Astrocyte (in vitro differentiated cells and primary cell): ENCODE measurements around the gene QRICH1.

Experiments used
- EZH2 ChIP-seq: IDR thresholded peaks from 2 replicates; pipeline ENCODE4 v1.6.1; 2012; ENCODE audit warnings: mild to moderate bottlenecking, low read length, inconsistent platforms; ENCODE audit not compliant: insufficient read depth
- TF ChIP-seq, protein P1 (sequence below): IDR thresholded peaks from 2 replicates; pipeline ENCODE4 v1.5.1; 2011; ENCODE audit warnings: low read depth, mild to moderate bottlenecking, inconsistent platforms, low read length, moderate library complexity; ENCODE audit not compliant: insufficient read depth

DNA sequence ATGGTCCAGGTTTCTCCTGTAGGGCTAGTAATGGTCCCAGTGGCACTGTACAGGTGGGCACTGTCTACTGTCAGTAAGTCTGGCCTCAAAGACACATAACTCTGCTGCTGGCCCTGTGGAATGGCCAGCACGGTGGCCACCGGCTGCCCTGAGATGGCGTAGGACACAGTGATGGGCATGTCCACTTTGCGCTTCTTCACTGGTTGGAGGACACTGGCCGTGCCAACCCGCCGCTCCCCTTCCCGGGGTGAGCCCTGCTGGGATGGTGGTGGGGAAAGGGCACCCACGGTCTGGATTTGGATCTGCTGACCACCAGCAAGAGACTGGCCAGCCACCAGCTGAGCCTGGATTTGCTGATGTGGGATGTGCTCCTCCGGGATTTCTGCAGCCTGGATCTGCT is 36.6 kb downstream of the QRICH1 start:
- TF ChIP-seq, protein P1, sequence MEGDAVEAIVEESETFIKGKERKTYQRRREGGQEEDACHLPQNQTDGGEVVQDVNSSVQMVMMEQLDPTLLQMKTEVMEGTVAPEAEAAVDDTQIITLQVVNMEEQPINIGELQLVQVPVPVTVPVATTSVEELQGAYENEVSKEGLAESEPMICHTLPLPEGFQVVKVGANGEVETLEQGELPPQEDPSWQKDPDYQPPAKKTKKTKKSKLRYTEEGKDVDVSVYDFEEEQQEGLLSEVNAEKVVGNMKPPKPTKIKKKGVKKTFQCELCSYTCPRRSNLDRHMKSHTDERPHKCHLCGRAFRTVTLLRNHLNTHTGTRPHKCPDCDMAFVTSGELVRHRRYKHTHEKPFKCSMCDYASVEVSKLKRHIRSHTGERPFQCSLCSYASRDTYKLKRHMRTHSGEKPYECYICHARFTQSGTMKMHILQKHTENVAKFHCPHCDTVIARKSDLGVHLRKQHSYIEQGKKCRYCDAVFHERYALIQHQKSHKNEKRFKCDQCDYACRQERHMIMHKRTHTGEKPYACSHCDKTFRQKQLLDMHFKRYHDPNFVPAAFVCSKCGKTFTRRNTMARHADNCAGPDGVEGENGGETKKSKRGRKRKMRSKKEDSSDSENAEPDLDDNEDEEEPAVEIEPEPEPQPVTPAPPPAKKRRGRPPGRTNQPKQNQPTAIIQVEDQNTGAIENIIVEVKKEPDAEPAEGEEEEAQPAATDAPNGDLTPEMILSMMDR: no peak
- TF ChIP-seq EZH2: no peak
